Measurements from ENCODE around the gene PDX1. TPM values are rescaled to one million over a fixed set of nuclear protein-coding genes. Genes with fewer than 3 reads are reported as not detected.

Gene PDX1
- total and polyA plus RNA-seq, 2 of the 13 experiments (the other 11 are each of a cell fraction or from before 2014, with no cell fraction given): 0.07 TPM; not detected in 1

GRCh38 chr13:27973291-27973690 lies 53.5 kb downstream of the PDX1 start:
- 85% methylated on average over 2 of the region's 5 CpGs for WGBS (ENCODE audit: low lambda C conversion rate)
- in situ Hi-C loops (cut with HindIII; ENCODE audit: extremely low pct_ligation_motif_present, low pct_unique_long_range_greater_than_20kb): loop anchor here (10.0 to 25.0 kb wide), 2 partner anchors 608 to 1011 kb away; no protein-coding TSS in a partner anchor
- Histone ChIP-seq H4K20me1 (ENCODE audit: insufficient read depth, low read length) (no peaks in the 10 kb centered on the region), H3K4me1 (ENCODE audit: insufficient read depth, low read length) (peaks cover 13% of the 10 kb centered on the region; the same call in 1 of the 2 replicates), H3K9me3 (ENCODE audit: low read length) (no peaks in the 10 kb centered on the region), H2AFZ (ENCODE audit: low read length) (no peak overlapping the region), H3K27me3 (ENCODE audit: control insufficient read depth in 1 of 2, insufficient read depth in 2 of 2, low read length in 2 of 2) (peaks cover 10 to 67% of the 10 kb centered on the region in 2 experiments), H3K79me2 (ENCODE audit: insufficient read depth, low read length) (no peaks in the 10 kb centered on the region), H3K27ac (ENCODE audit: extremely low read length, insufficient read depth, low read length) (no peak overlapping the region), H3K9ac (ENCODE audit: insufficient read depth, low read depth, low read length) (no peak overlapping the region), H3K4me3 (replicated peaks in 1 of 3; ENCODE audit: insufficient read depth in 1 of 3, low read depth in 2 of 3, low read length in 3 of 3) (no peak overlapping the region), H3K36me3 (replicated peaks in 1 of 2; ENCODE audit: control insufficient read depth in 1 of 2, insufficient read depth in 2 of 2, low read length in 2 of 2) (no peaks in the 10 kb centered on the region), H3K4me2 (ENCODE audit: low read depth, low read length) (no peak overlapping the region)
- BruUV-seq (replicated peaks): no TSS peak
- DNase-seq (ENCODE audit: low spot score) (no peak), ATAC-seq (no peak), FAIRE-seq (no peak)
- ChIA-PET CTCF (ENCODE audit: low intra/inter-chr PET ratio, low total read pairs) (no interaction called here), POLR2A (no interaction called here)
- intact Hi-C loops (cut with micrococcal nuclease; ENCODE audit: unreplicated experiment): no loop called here
- TF ChIP-seq EED (CRISPR knock-in tag; IDR thresholded peaks at IDR 0.05) (no peak), ZNF496 (CRISPR knock-in tag; IDR thresholded peaks at IDR 0.05; ENCODE audit: insufficient replicate concordance) (no peak), HES4 (CRISPR knock-in tag; IDR thresholded peaks at IDR 0.05; ENCODE audit: borderline replicate concordance) (no peak), ELK4 (CRISPR knock-in tag; IDR thresholded peaks at IDR 0.05; ENCODE audit: borderline replicate concordance) (no peak), SMYD3 (CRISPR knock-in tag; IDR thresholded peaks at IDR 0.05) (no peak), ZBTB2 (CRISPR knock-in tag; IDR thresholded peaks at IDR 0.05; ENCODE audit: low read depth) (no peak), ZFAT (CRISPR knock-in tag; conservative IDR thresholded peaks at IDR 0.05) (no peak), ZNF644 (CRISPR knock-in tag; IDR thresholded peaks at IDR 0.05; ENCODE audit: low read depth) (no peak)
